Body of pancreas (tissue), 4 donors: ENCODE data around the gene SLC12A7. TPM values are rescaled to one million over a fixed set of nuclear protein-coding genes. Genes with fewer than 3 reads are reported as not detected.

Experiments used
- ATAC-seq: fragments of 150-250 bp; one replicate; pipeline ENCODE4 v1.9.1; 2016
- DNase-seq, 4 donors: peaks; one replicate each; pipeline ENCODE4 v3.0.0-alpha.2; 2019
- H3K27ac ChIP-seq, 4 donors: fragments of 200-600 bp; sonication (generic); 1 replicate in 3 of 4; 2 replicates in 1 of 4; pipeline versions ENCODE4 v1.5.1 to v1.6.1; 2016 to 2019; ENCODE audit warnings: mild to moderate bottlenecking in 1 of 4, mixed read lengths in 1 of 4, moderate library complexity in 1 of 4
- H3K27me3 ChIP-seq, 2 donors: fragments of 200-600 bp; sonication (generic); one replicate each; pipeline ENCODE4 v1.6.0; 2016; ENCODE audit warnings: mild to moderate bottlenecking in 1 of 2
- H3K36me3 ChIP-seq, 2 donors: fragments of 200-600 bp; sonication (generic); replicated peaks in 1 of 2; 2 replicates each; pipeline ENCODE4 v1.5.1; 2016; ENCODE audit warnings: low read depth in 2 of 2; ENCODE audit not compliant: insufficient read depth in 1 of 2
- H3K4me1 ChIP-seq: fragments of 200-600 bp; sonication (generic); one replicate; pipeline ENCODE4 v1.6.0; 2016
- H3K4me3 ChIP-seq, 2 donors: fragments of 200-600 bp; sonication (generic); 1 replicate in 1 of 2; 2 replicates in 1 of 2; pipeline ENCODE4 v1.5.1; 2016 to 2019
- H3K9me3 ChIP-seq, 3 donors: fragments of 200-600 bp; sonication (generic); 1 replicate in 2 of 3; 2 replicates in 1 of 3; pipeline ENCODE4 v1.5.1; 2016
- CTCF ChIP-seq, 7 experiments: fragments of 450-650 bp in 4 of 7; fragments of 200-600 bp in 3 of 7; sonication (generic) in 3 of 7; IDR thresholded peaks; one replicate each; pipeline ENCODE4 v1.5.1; 2016 to 2019; ENCODE audit warnings: antibody characterized with exemption in 7 of 7
- POLR2A ChIP-seq, 3 donors: fragments of 450-650 bp; IDR thresholded peaks; one replicate each; pipeline ENCODE4 v1.6.1; 2016; ENCODE audit warnings: antibody characterized with exemption in 3 of 3, mild to moderate bottlenecking in 2 of 3
- WGBS, 2 donors: methylation state at CpG; one replicate each; pipeline ENCODE4 v1.1.5; 2017; 5-methylcytosine and 5-hydroxymethylcytosine counted together
- intact Hi-C: fragments of 100-400 bp; cut with DNase I; formaldehyde crosslinking; loops from one replicate; pipeline ENCODE4 v1.15.1; 2023
- total RNA-seq, 2 donors: library from RNA; depleted of rRNA; stranded (reverse); fragments of >200 nt; gene quantifications; one replicate each; pipeline ENCODE4 v1.1.0, GENCODE V29; 2016

The SLC12A7 gene
- total RNA-seq, 2 donors from 2014 or later = 35.5 to 42.8 TPM

GRCh38 chr5:1068204-1068894 is 43.5 kb downstream of the SLC12A7 start:
- 90% methylated on average over 18 to 29 of the region's 34 CpGs for WGBS, 2 donors
- no peaks in the 10 kb centered on the region for H3K9me3 ChIP-seq

GRCh38 chr5:1067141-1068121 is 44.4 kb downstream of the SLC12A7 start:
- ATAC-seq = no peak
- no peak overlapping the region for H3K27ac ChIP-seq
- no peaks in the 10 kb centered on the region for H3K4me1 ChIP-seq
- intact Hi-C loops = no loop called here
- 88 to 90% methylated on average over 34 to 42 of the region's 45 CpGs for WGBS, 2 donors
- no peak for DNase-seq
- TF ChIP-seq POLR2A (IDR thresholded peaks at IDR 0.05) (no peak), CTCF (IDR thresholded peaks at IDR 0.05) (no peak)
- H3K9me3 ChIP-seq = no peaks in the 10 kb centered on the region
- H3K36me3 ChIP-seq = peaks cover 5 to 20% of the 10 kb centered on the region in 2 donors
- no peak overlapping the region for H3K4me3 ChIP-seq
- H3K27me3 ChIP-seq = no peaks in the 10 kb centered on the region

More at GRCh38 chr5:1068204-1068894, 43.5 kb downstream of the SLC12A7 start:
- TF ChIP-seq CTCF (IDR thresholded peaks at IDR 0.05) = no peak
- no peak for TF ChIP-seq POLR2A (IDR thresholded peaks at IDR 0.05)
- Histone ChIP-seq H3K4me1 (no peaks in the 10 kb centered on the region), H3K36me3 (peaks cover 5 to 13% of the 10 kb centered on the region in 2 donors), H3K27me3 (no peaks in the 10 kb centered on the region), H3K4me3 (no peak overlapping the region), H3K27ac (no peak overlapping the region)
- ATAC-seq = peak; percentile 25
- no peak for DNase-seq
- intact Hi-C loops = no loop called here

GRCh38 chr5:1066676-1067075 is 45.2 kb downstream of the SLC12A7 start:
- Histone ChIP-seq H3K4me3 (no peak overlapping the region), H3K27ac (no peak overlapping the region), H3K27me3 (no peaks in the 10 kb centered on the region), H3K4me1 (no peaks in the 10 kb centered on the region), H3K9me3 (no peaks in the 10 kb centered on the region), H3K36me3 (peaks cover 5 to 24% of the 10 kb centered on the region in 2 donors)
- DNase-seq (no peak), ATAC-seq (no peak)
- intact Hi-C loops = no loop called here
- TF ChIP-seq POLR2A (IDR thresholded peaks at IDR 0.05) (no peak), CTCF (IDR thresholded peaks at IDR 0.05) (no peak)
- 91 to 97% methylated on average over 7 to 12 of the region's 12 CpGs for WGBS, 2 donors

GRCh38 chr5:1065891-1066650 is 45.8 kb downstream of the SLC12A7 start:
- Histone ChIP-seq H3K27ac (no peak overlapping the region), H3K36me3 (peaks cover 5 to 24% of the 10 kb centered on the region in 2 donors), H3K4me1 (no peaks in the 10 kb centered on the region), H3K4me3 (no peak overlapping the region), H3K9me3 (no peaks in the 10 kb centered on the region), H3K27me3 (no peaks in the 10 kb centered on the region)
- ATAC-seq = no peak
- TF ChIP-seq POLR2A (IDR thresholded peaks at IDR 0.05) (no peak), CTCF (IDR thresholded peaks at IDR 0.05) (no peak)
- 86 to 95% methylated on average over 4 to 15 of the region's 16 CpGs for WGBS, 2 donors
- no peak for DNase-seq
- intact Hi-C loops = no loop called here
